Measurements from ENCODE around the gene VAMP3. TPM values are rescaled to one million over a fixed set of nuclear protein-coding genes. Genes with fewer than 3 reads are reported as not detected.

The VAMP3 gene
- total RNA-seq, 1 donor from 2014 or later = 135 TPM

GRCh38 chr1:7729761-7730160 lies 41.3 kb upstream of the VAMP3 start:
- intact Hi-C loops (cut with DNase I) = no loop called here
- H3K4me1 ChIP-seq = peaks cover 6% of the 10 kb centered on the region
- no peaks in the 10 kb centered on the region for H3K36me3 ChIP-seq
- TF ChIP-seq CTCF (IDR thresholded peaks at IDR 0.05) = no peak
- H3K27ac ChIP-seq = no peak overlapping the region
- no peaks in the 10 kb centered on the region for H3K27me3 ChIP-seq (ENCODE audit: low read depth)
- no peak for ATAC-seq
- no peak overlapping the region for H3K4me3 ChIP-seq
- H3K9me3 ChIP-seq = no peaks in the 10 kb centered on the region
- no peak for DNase-seq

- intact Hi-C loops (cut with DNase I) = no loop called here
- H3K27ac ChIP-seq = no peak overlapping the region
- no peak for ATAC-seq
- H3K36me3 ChIP-seq = peaks cover 8% of the 10 kb centered on the region
- H3K27me3 ChIP-seq (ENCODE audit: low read depth) = no peaks in the 10 kb centered on the region
- no peaks in the 10 kb centered on the region for H3K9me3 ChIP-seq
- TF ChIP-seq CTCF (IDR thresholded peaks at IDR 0.05) = no peak
- no peaks in the 10 kb centered on the region for H3K4me1 ChIP-seq
- no peak for DNase-seq
- no peak overlapping the region for H3K4me3 ChIP-seq
Measured at GRCh38 chr1:7732331-7732730, 38.8 kb upstream of the VAMP3 start.

- TF ChIP-seq CTCF (IDR thresholded peaks at IDR 0.05) = no peak
- Histone ChIP-seq H3K27ac (no peak overlapping the region), H3K4me3 (no peak overlapping the region), H3K4me1 (no peaks in the 10 kb centered on the region), H3K9me3 (no peaks in the 10 kb centered on the region), H3K36me3 (peaks cover 17% of the 10 kb centered on the region), H3K27me3 (ENCODE audit: low read depth) (no peaks in the 10 kb centered on the region)
- no peak for ATAC-seq
- intact Hi-C loops (cut with DNase I) = no loop called here
- DNase-seq = no peak
Measured at GRCh38 chr1:7733276-7733675, 37.8 kb upstream of the VAMP3 start.

- peak; percentile 58 to 71 for ATAC-seq
- no peak for TF ChIP-seq CTCF (IDR thresholded peaks at IDR 0.05)
- DNase-seq = no peak
- intact Hi-C loops (cut with DNase I) = no loop called here
- Histone ChIP-seq H3K4me1 (no peaks in the 10 kb centered on the region), H3K27ac (no peak overlapping the region), H3K27me3 (ENCODE audit: low read depth) (no peaks in the 10 kb centered on the region), H3K4me3 (no peak overlapping the region), H3K9me3 (no peaks in the 10 kb centered on the region), H3K36me3 (peaks cover 18% of the 10 kb centered on the region)
Measured at GRCh38 chr1:7738044-7738443, 33.1 kb upstream of the VAMP3 start.

GRCh38 chr1:7743346-7743745 lies 27.8 kb upstream of the VAMP3 start:
- TF ChIP-seq CTCF (IDR thresholded peaks at IDR 0.05) = no peak
- H3K27me3 ChIP-seq (ENCODE audit: low read depth) = no peaks in the 10 kb centered on the region
- no peak overlapping the region for H3K27ac ChIP-seq
- H3K4me1 ChIP-seq = no peaks in the 10 kb centered on the region
- H3K36me3 ChIP-seq = peaks cover under 1% of the 10 kb centered on the region
- no peak for ATAC-seq
- no peak overlapping the region for H3K4me3 ChIP-seq
- intact Hi-C loops (cut with DNase I) = no loop called here
- H3K9me3 ChIP-seq = no peaks in the 10 kb centered on the region
- no peak for DNase-seq

GRCh38 chr1:7744882-7745281 lies 26.2 kb upstream of the VAMP3 start:
- TF ChIP-seq CTCF (IDR thresholded peaks at IDR 0.05) = no peak
- intact Hi-C loops (cut with DNase I) = no loop called here
- H3K9me3 ChIP-seq = no peaks in the 10 kb centered on the region
- H3K36me3 ChIP-seq = no peaks in the 10 kb centered on the region
- DNase-seq (no peak), ATAC-seq (no peak)
- H3K4me3 ChIP-seq = no peak overlapping the region
- no peaks in the 10 kb centered on the region for H3K4me1 ChIP-seq
- no peak overlapping the region for H3K27ac ChIP-seq
- no peaks in the 10 kb centered on the region for H3K27me3 ChIP-seq (ENCODE audit: low read depth)
